Measurements from ENCODE around the gene RAB22A. TPM values are rescaled to one million over a fixed set of nuclear protein-coding genes. Genes with fewer than 3 reads are reported as not detected.

Gene RAB22A
- total RNA-seq, 2 experiments from 2014 or later: 9.3 TPM

- DNase-seq (no peak), ATAC-seq (no peak)
- POLR2A ChIA-PET: interaction anchor here (1.4 to 1.6 kb wide), 2 partner anchors 12 to 15 kb away, joined by 3 to 4 read pairs; partner anchors contain the start of gene RAB22A
- no peak overlapping the region for H3K27ac Mint-ChIP-seq
- no peaks in the 10 kb centered on the region for H3K27me3 Mint-ChIP-seq
- H3K9me3 Mint-ChIP-seq (ENCODE audit: low read depth): no peaks in the 10 kb centered on the region
- H3K36me3 Mint-ChIP-seq (ENCODE audit: low read depth): peaks cover 10% of the 10 kb centered on the region
- CTCF ChIA-PET: interaction anchor here (1.0 to 2.4 kb wide), 3 partner anchors 8 to 11 kb away, joined by 4 to 9 read pairs (median 7); no protein-coding TSS in a partner anchor
- intact Hi-C loops (cut with DNase I, micrococcal nuclease): no loop called here
- H3K4me1 Mint-ChIP-seq: peaks cover 55% of the 10 kb centered on the region
- no peak overlapping the region for H3K4me3 Mint-ChIP-seq
Measured at GRCh38 chr20:58322083-58322482, 12.6 kb downstream of the RAB22A start.

GRCh38 chr20:58325912-58326311, 16.4 kb downstream of the RAB22A start:
- Mint-ChIP-seq H3K36me3 (ENCODE audit: low read depth) (peaks cover 6% of the 10 kb centered on the region), H3K27me3 (no peaks in the 10 kb centered on the region), H3K9me3 (ENCODE audit: low read depth) (no peaks in the 10 kb centered on the region), H3K4me1 (peaks cover 51% of the 10 kb centered on the region), H3K4me3 (no peak overlapping the region), H3K27ac (peak overlapping the region; percentile 43)
- ChIA-PET CTCF (no interaction called here), POLR2A (no interaction called here)
- ATAC-seq (no peak), DNase-seq (no peak)
- intact Hi-C loops (cut with DNase I, micrococcal nuclease): no loop called here

GRCh38 chr20:58327211-58327610, 17.7 kb downstream of the RAB22A start:
- intact Hi-C loops (cut with DNase I, micrococcal nuclease): no loop called here
- Mint-ChIP-seq H3K36me3 (ENCODE audit: low read depth) (peaks cover 11% of the 10 kb centered on the region), H3K9me3 (ENCODE audit: low read depth) (no peaks in the 10 kb centered on the region), H3K4me3 (no peak overlapping the region), H3K4me1 (peaks cover 44% of the 10 kb centered on the region), H3K27ac (no peak overlapping the region), H3K27me3 (no peaks in the 10 kb centered on the region)
- DNase-seq: no peak
- CTCF ChIA-PET: no interaction called here
- no peak for ATAC-seq
- POLR2A ChIA-PET: no interaction called here

- ChIA-PET CTCF (no interaction called here), POLR2A (no interaction called here)
- intact Hi-C loops (cut with DNase I, micrococcal nuclease): no loop called here
- ATAC-seq (no peak), DNase-seq (no peak)
- H3K27ac Mint-ChIP-seq: no peak overlapping the region
- H3K4me1 Mint-ChIP-seq: peaks cover 38% of the 10 kb centered on the region
- H3K4me3 Mint-ChIP-seq: no peak overlapping the region
- no peaks in the 10 kb centered on the region for H3K9me3 Mint-ChIP-seq (ENCODE audit: low read depth)
- peaks cover 13% of the 10 kb centered on the region for H3K36me3 Mint-ChIP-seq (ENCODE audit: low read depth)
- H3K27me3 Mint-ChIP-seq: no peaks in the 10 kb centered on the region
Measured at GRCh38 chr20:58328836-58329235, 19.3 kb downstream of the RAB22A start.

GRCh38 chr20:58329711-58330110, 20.2 kb downstream of the RAB22A start:
- POLR2A ChIA-PET: no interaction called here
- peaks cover 36% of the 10 kb centered on the region for H3K4me1 Mint-ChIP-seq
- no peak for DNase-seq
- intact Hi-C loops (cut with DNase I, micrococcal nuclease): no loop called here
- no peak overlapping the region for H3K27ac Mint-ChIP-seq
- H3K27me3 Mint-ChIP-seq: no peaks in the 10 kb centered on the region
- ATAC-seq: peak; percentile 64
- CTCF ChIA-PET: interaction anchor here (0.6 to 0.9 kb wide), 3 partner anchors 8 to 1802 kb away, joined by 3 to 7 read pairs (median 3); no protein-coding TSS in a partner anchor
- H3K36me3 Mint-ChIP-seq (ENCODE audit: low read depth): peaks cover 13% of the 10 kb centered on the region
- no peaks in the 10 kb centered on the region for H3K9me3 Mint-ChIP-seq (ENCODE audit: low read depth)
- no peak overlapping the region for H3K4me3 Mint-ChIP-seq

GRCh38 chr20:58330249-58330648, 20.7 kb downstream of the RAB22A start:
- H3K36me3 Mint-ChIP-seq (ENCODE audit: low read depth): peaks cover 13% of the 10 kb centered on the region
- no peak for ATAC-seq
- ChIA-PET POLR2A (no interaction called here), CTCF (interaction anchor here (0.6 to 0.9 kb wide), 3 partner anchors 8 to 1803 kb away, joined by 3 to 7 read pairs (median 3); no protein-coding TSS in a partner anchor)
- H3K27ac Mint-ChIP-seq: no peak overlapping the region
- H3K4me3 Mint-ChIP-seq: no peak overlapping the region
- peaks cover 33% of the 10 kb centered on the region for H3K4me1 Mint-ChIP-seq
- intact Hi-C loops (cut with DNase I, micrococcal nuclease): no loop called here
- H3K9me3 Mint-ChIP-seq (ENCODE audit: low read depth): no peaks in the 10 kb centered on the region
- no peaks in the 10 kb centered on the region for H3K27me3 Mint-ChIP-seq
- DNase-seq: no peak

- POLR2A ChIA-PET: no interaction called here
Measured at GRCh38 chr20:58330687-58331086, 21.2 kb downstream of the RAB22A start.

GRCh38 chr20:58331961-58332551, 22.5 kb downstream of the RAB22A start:
- Mint-ChIP-seq H3K4me3 (no peak overlapping the region), H3K27me3 (no peaks in the 10 kb centered on the region), H3K27ac (no peak overlapping the region), H3K9me3 (ENCODE audit: low read depth) (no peaks in the 10 kb centered on the region), H3K4me1 (peaks cover 17% of the 10 kb centered on the region), H3K36me3 (ENCODE audit: low read depth) (peaks cover 10% of the 10 kb centered on the region)
- ChIA-PET POLR2A (no interaction called here), CTCF (interaction anchor here (0.6 to 0.7 kb wide), 2 partner anchors 21 to 250 kb away, joined by 3 read pairs; no protein-coding TSS in a partner anchor)
- intact Hi-C loops (cut with DNase I, micrococcal nuclease): no loop called here
- DNase-seq (no peak), ATAC-seq (no peak)

More at GRCh38 chr20:58330687-58331086, 21.2 kb downstream of the RAB22A start:
- peaks cover 11% of the 10 kb centered on the region for H3K36me3 Mint-ChIP-seq (ENCODE audit: low read depth)
- CTCF ChIA-PET: interaction anchor here (0.9 kb wide), 2 partner anchors 11 to 88 kb away, joined by 3 to 6 read pairs; no protein-coding TSS in a partner anchor
- H3K9me3 Mint-ChIP-seq (ENCODE audit: low read depth): no peaks in the 10 kb centered on the region
- H3K4me1 Mint-ChIP-seq: peaks cover 29% of the 10 kb centered on the region
- H3K27ac Mint-ChIP-seq: no peak overlapping the region
- intact Hi-C loops (cut with DNase I, micrococcal nuclease): no loop called here
- no peaks in the 10 kb centered on the region for H3K27me3 Mint-ChIP-seq
- DNase-seq (no peak), ATAC-seq (no peak)
- no peak overlapping the region for H3K4me3 Mint-ChIP-seq

- Mint-ChIP-seq H3K27me3 (no peaks in the 10 kb centered on the region), H3K4me1 (peaks cover 26% of the 10 kb centered on the region), H3K27ac (no peak overlapping the region), H3K4me3 (no peak overlapping the region), H3K9me3 (ENCODE audit: low read depth) (peaks cover 2% of the 10 kb centered on the region), H3K36me3 (ENCODE audit: low read depth) (peaks cover 23% of the 10 kb centered on the region)
- ATAC-seq (no peak), DNase-seq (no peak)
- ChIA-PET POLR2A (no interaction called here), CTCF (no interaction called here)
- intact Hi-C loops (cut with DNase I, micrococcal nuclease): no loop called here
Measured at GRCh38 chr20:58339741-58340140, 30.2 kb downstream of the RAB22A start.

- DNase-seq: no peak
- ATAC-seq: no peak
- no peaks in the 10 kb centered on the region for H3K27me3 Mint-ChIP-seq
- peaks cover 26% of the 10 kb centered on the region for H3K4me1 Mint-ChIP-seq
- intact Hi-C loops (cut with DNase I, micrococcal nuclease): no loop called here
- POLR2A ChIA-PET: no interaction called here
- CTCF ChIA-PET: no interaction called here
- peaks cover 27% of the 10 kb centered on the region for H3K36me3 Mint-ChIP-seq (ENCODE audit: low read depth)
- H3K27ac Mint-ChIP-seq: peak overlapping the region; percentile 38
- H3K4me3 Mint-ChIP-seq: no peak overlapping the region
- peaks cover 2% of the 10 kb centered on the region for H3K9me3 Mint-ChIP-seq (ENCODE audit: low read depth)
Measured at GRCh38 chr20:58340151-58340550, 30.6 kb downstream of the RAB22A start.

- Mint-ChIP-seq H3K36me3 (ENCODE audit: low read depth) (peaks cover 34% of the 10 kb centered on the region), H3K27me3 (no peaks in the 10 kb centered on the region), H3K4me1 (peaks cover 26% of the 10 kb centered on the region), H3K9me3 (ENCODE audit: low read depth) (peaks cover 2% of the 10 kb centered on the region), H3K4me3 (no peak overlapping the region), H3K27ac (peak overlapping the region; percentile 67)
- ChIA-PET CTCF (interaction anchor here (1.1 to 1.7 kb wide), 2 partner anchors 29 to 105 kb away, joined by 4 to 5 read pairs; no protein-coding TSS in a partner anchor), POLR2A (no interaction called here)
- no peak for ATAC-seq
- intact Hi-C loops (cut with DNase I, micrococcal nuclease): no loop called here
- no peak for DNase-seq
Measured at GRCh38 chr20:58340853-58341252, 31.3 kb downstream of the RAB22A start.

Measured in activated CD4-positive, alpha-beta T cell treated with anti-CD3 and anti-CD28 coated beads for 36 hours (primary cell).